ENCODE results near the gene VANGL1. TPM values are rescaled to one million over a fixed set of nuclear protein-coding genes. Genes with fewer than 3 reads are reported as not detected.

VANGL1 gene
- total and polyA plus RNA-seq, 2 of the 8 experiments (the other 6 are each of a cell fraction or from before 2014, with no cell fraction given), result 9.4 to 13.4 TPM

DNA sequence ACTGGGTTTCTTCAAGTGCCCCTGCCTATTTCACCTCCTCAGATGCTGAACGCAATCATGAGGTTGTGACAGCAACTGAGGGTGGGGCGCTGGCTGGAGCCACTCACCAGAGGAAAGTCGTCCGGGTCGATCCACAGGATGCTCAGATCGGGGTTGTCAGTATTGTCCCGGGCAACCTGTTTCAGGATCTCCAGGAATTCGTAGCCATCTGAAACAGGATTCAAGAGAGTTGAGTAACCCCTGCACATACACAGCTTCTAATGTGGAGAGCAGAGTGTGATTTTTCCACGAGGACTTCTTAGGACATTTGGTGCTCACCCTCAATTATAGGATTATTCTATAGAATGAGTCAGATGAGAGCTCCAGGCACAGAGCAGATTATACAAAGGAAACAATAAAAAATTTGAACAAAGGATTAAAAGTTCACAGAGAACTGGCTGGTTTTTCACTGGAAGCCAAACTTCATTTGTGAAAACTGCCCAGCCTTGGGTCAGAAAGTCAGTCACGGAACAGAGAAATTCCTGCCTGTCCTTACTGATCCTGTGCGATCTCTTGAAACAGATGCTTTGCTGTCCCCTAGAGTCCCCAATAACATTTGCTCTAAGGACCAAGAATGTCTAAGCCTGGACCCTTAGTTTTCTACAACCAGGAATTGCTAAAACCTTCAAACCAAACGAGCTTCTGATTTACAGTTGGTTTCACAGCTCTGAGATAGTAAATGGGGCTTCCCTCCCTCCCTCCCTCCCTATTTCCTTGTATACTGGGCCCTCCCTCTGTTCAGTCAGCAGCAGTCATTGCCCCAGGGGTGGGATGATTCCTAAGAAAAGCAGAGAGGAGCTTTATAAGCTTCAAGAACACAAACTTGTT lies 63.5 kb downstream of the VANGL1 start:
- H3K23me2 ChIP-seq (ENCODE audit: low read depth, low read length), result no peaks in the 10 kb centered on the region
- H4K20me1 ChIP-seq (replicated peaks in 1 of 2; ENCODE audit: control insufficient read depth in 1 of 2, insufficient read depth in 2 of 2, low read length in 2 of 2), result no peaks in the 10 kb centered on the region
- POLR2A ChIA-PET (ENCODE audit: partially characterized antibody), result no interaction called here
- H3K14ac ChIP-seq (ENCODE audit: insufficient read length), result no peak overlapping the region
- no peak overlapping the region for H3K27ac ChIP-seq (ENCODE audit: low read depth, low read length)
- WGBS, 2 experiments (ENCODE audit: extremely low coverage in 1 of 2, insufficient coverage in 1 of 2, insufficient read length in 1 of 2, insufficient replicate concordance in 2 of 2, low coverage in 1 of 2, low lambda C conversion rate in 2 of 2, missing lambda C conversion rate in 1 of 2), result 87% methylated on average over 12 of the region's 12 CpGs; no CpG with 5 or more reads in 1 of the 2 experiments
- H2BK15ac ChIP-seq (ENCODE audit: low read length), result no peak overlapping the region
- no peaks in the 10 kb centered on the region for H3K36me3 ChIP-seq (ENCODE audit: control insufficient read depth in 2 of 4, insufficient read depth in 4 of 4, low read length in 3 of 4)
- H2BK20ac ChIP-seq (ENCODE audit: low read length), result no peak overlapping the region
- H2BK12ac ChIP-seq (ENCODE audit: low read depth, low read length), result no peak overlapping the region
- H2BK120ac ChIP-seq (replicated peaks; ENCODE audit: low read depth, low read length), result no peak overlapping the region
- no peak overlapping the region for H3K9ac ChIP-seq (replicated peaks in 1 of 4; ENCODE audit: extremely low read depth in 1 of 4, low read depth in 3 of 4, low read length in 3 of 4)
- no peak overlapping the region for H3K4me3 ChIP-seq (ENCODE audit: extremely low read depth in 1 of 4, insufficient read depth in 2 of 4, low read depth in 3 of 4, low read length in 4 of 4)
- no peak overlapping the region for H3K23ac ChIP-seq (ENCODE audit: insufficient read length)
- no peak for FAIRE-seq
- H3K4me1 ChIP-seq (replicated peaks in 1 of 4; ENCODE audit: control insufficient read depth in 3 of 4, insufficient read depth in 4 of 4, low read length in 3 of 4), result no peaks in the 10 kb centered on the region
- no peak overlapping the region for H2BK5ac ChIP-seq (ENCODE audit: low read depth, low read length)
- CTCF ChIA-PET (ENCODE audit: partially characterized antibody), result interaction anchor here (0.6 to 18.6 kb wide), 21 partner anchors 10 to 315 kb away, joined by 3 to 370 read pairs (median 7); partner anchors contain the start of gene CASQ2
- no peak overlapping the region for H3K4me2 ChIP-seq (ENCODE audit: insufficient read depth in 1 of 2, low read depth in 2 of 2, low read length in 2 of 2)
- no peak overlapping the region for H4K8ac ChIP-seq (ENCODE audit: extremely low read depth, insufficient read depth, low read length)
- H2AFZ ChIP-seq (ENCODE audit: low read length), result no peak overlapping the region
- DNase-seq (ENCODE audit: low read depth in 1 of 2, low spot score in 2 of 2), result no peak
- H3K27me3 ChIP-seq (replicated peaks in 1 of 4; ENCODE audit: control insufficient read depth in 3 of 4, extremely low read depth in 1 of 4, insufficient read depth in 3 of 4, low read length in 3 of 4), result no peaks in the 10 kb centered on the region
- H3K79me2 ChIP-seq (ENCODE audit: control insufficient read depth in 1 of 2, insufficient read depth in 2 of 2, low read length in 2 of 2), result no peaks in the 10 kb centered on the region
- no peak overlapping the region for H2AK5ac ChIP-seq (ENCODE audit: low read depth, low read length)
- H3K79me1 ChIP-seq (ENCODE audit: low read depth, low read length), result no peaks in the 10 kb centered on the region
- H3K4ac ChIP-seq (replicated peaks; ENCODE audit: insufficient read length, low read depth, low read length), result no peak overlapping the region
- H4K5ac ChIP-seq (ENCODE audit: insufficient read length, low read depth, low read length), result no peak overlapping the region
- H3K9me3 ChIP-seq (ENCODE audit: insufficient read depth in 2 of 2, low read depth in 1 of 2, low read length in 1 of 2), result no peaks in the 10 kb centered on the region
- H3K56ac ChIP-seq (replicated peaks; ENCODE audit: insufficient read length, low read depth, low read length), result no peak overlapping the region
- H4K91ac ChIP-seq (replicated peaks; ENCODE audit: insufficient read length, low read length), result no peak overlapping the region
- no peak overlapping the region for H3K18ac ChIP-seq (ENCODE audit: extremely low read depth, low read length)
- TF ChIP-seq EGR1 (IDR thresholded peaks at IDR 0.05; ENCODE audit: borderline replicate concordance, low read depth, low read length) (no peak), RAD21 (IDR thresholded peaks at IDR 0.05 in 1 of 2, conservative IDR thresholded peaks at IDR 0.05 in 1 of 2; ENCODE audit: low read depth in 2 of 2, low read length in 2 of 2) (peak in 1 of 2 experiments; percentile 22; a peak in 1 of 4 replicates)
- TF ChIP-seq, protein P1, sequence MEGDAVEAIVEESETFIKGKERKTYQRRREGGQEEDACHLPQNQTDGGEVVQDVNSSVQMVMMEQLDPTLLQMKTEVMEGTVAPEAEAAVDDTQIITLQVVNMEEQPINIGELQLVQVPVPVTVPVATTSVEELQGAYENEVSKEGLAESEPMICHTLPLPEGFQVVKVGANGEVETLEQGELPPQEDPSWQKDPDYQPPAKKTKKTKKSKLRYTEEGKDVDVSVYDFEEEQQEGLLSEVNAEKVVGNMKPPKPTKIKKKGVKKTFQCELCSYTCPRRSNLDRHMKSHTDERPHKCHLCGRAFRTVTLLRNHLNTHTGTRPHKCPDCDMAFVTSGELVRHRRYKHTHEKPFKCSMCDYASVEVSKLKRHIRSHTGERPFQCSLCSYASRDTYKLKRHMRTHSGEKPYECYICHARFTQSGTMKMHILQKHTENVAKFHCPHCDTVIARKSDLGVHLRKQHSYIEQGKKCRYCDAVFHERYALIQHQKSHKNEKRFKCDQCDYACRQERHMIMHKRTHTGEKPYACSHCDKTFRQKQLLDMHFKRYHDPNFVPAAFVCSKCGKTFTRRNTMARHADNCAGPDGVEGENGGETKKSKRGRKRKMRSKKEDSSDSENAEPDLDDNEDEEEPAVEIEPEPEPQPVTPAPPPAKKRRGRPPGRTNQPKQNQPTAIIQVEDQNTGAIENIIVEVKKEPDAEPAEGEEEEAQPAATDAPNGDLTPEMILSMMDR (IDR thresholded peaks at IDR 0.05; ENCODE audit: control extremely low read depth in 1 of 3, insufficient read depth in 1 of 3, low read depth in 1 of 3, low read length in 3 of 3), result peak in 1 of 3 experiments; percentile 3; a peak in 1 of 4 replicates

Data from H1 (cell line).